Astrocyte (in vitro differentiated cells and primary cell): Measurements from ENCODE around the gene B4GALNT3.
"Not testable (repeated sequence)": the region's sequence is repeated elsewhere in the genome, so short reads cannot be mapped to it uniquely, and the experiment has no call there.

Experiments
- CTCF ChIP-seq: IDR thresholded peaks from 2 replicates; pipeline ENCODE4 v1.5.1; 2011; ENCODE audit warnings: low read depth, mild to moderate bottlenecking, inconsistent platforms, low read length, moderate library complexity; ENCODE audit not compliant: insufficient read depth
- EZH2 ChIP-seq: IDR thresholded peaks from 2 replicates; pipeline ENCODE4 v1.6.1; 2012; ENCODE audit warnings: mild to moderate bottlenecking, low read length, inconsistent platforms; ENCODE audit not compliant: insufficient read depth

- TF ChIP-seq CTCF, EZH2: not testable (repeated sequence)
Observed at GRCh38 chr12:577994-578747, 118.4 kb downstream of the B4GALNT3 start.
